K562 (cell line): ENCODE data around the gene BMPER. TPM values are rescaled to one million over a fixed set of nuclear protein-coding genes. Genes with fewer than 3 reads are reported as not detected.

Experiments used
- ATAC-seq: fragments of 200-7000 bp; cut with Tn5 transposase; 3 replicates; pipeline ENCODE4 v1.9.1; 2020; ENCODE audit warnings: moderate library complexity
- BruUV-seq: library from RNA; stranded (reverse); fragments of 400-500 nt; replicated peaks from 2 replicates; lab custom pipeline; 2021; lab: Mats Ljungman, UMichigan
- CTCF ChIA-PET: fragments of 300-600 bp; formaldehyde crosslinking; extraction: SDS; loops from one replicate; lab custom pipeline; 2021; ENCODE audit warnings: low intra/inter-chr PET ratio; lab: Yijun Ruan, JAX
- POLR2A ChIA-PET: fragments of 300-600, 350-650 bp; sonication (Branson Sonifier 250); formaldehyde crosslinking; extraction: SDS; loops from one replicate; lab custom pipeline; 2021; ENCODE audit warnings: antibody characterized with exemption, inconsistent platforms; lab: Yijun Ruan, JAX
- DNase-seq, 4 experiments: peaks; one replicate each; pipeline versions ENCODE4 v3.0.0 to v3.0.0-alpha.2; 2011 to 2018; ENCODE audit warnings: low spot score in 3 of 4, mixed read lengths in 3 of 4; ENCODE audit errors: extremely low read depth in 1 of 4
- FAIRE-seq: peaks from 2 replicates; lab custom pipeline; 2011; peaks lifted over from hg19 to GRCh38; lab: Jason Lieb, UNC
- H2AFZ ChIP-seq: 2 replicates; pipeline ENCODE4 v1.6.0; 2011; ENCODE audit warnings: low read depth, low read length, control low read depth, inconsistent platforms
- H3K27ac ChIP-seq: fragments of 200-600 bp; 3 replicates; pipeline ENCODE4 v1.8.0; 2011; ENCODE audit warnings: low read depth, mild to moderate bottlenecking, control low read depth, inconsistent platforms, low read length, moderate library complexity, mixed read lengths; ENCODE audit errors: extremely low read depth
- H3K27me3 ChIP-seq, 2 experiments: fragments of 300-600 bp in 1 of 2; 2 replicates in 1 of 2; 3 replicates in 1 of 2; pipeline versions ENCODE4 v1.6.0 to v1.8.0; 2011; ENCODE audit warnings: inconsistent platforms in 2 of 2, low read length in 2 of 2, mild to moderate bottlenecking in 1 of 2, mixed read lengths in 1 of 2, moderate library complexity in 1 of 2; ENCODE audit not compliant: control insufficient read depth in 2 of 2, insufficient read depth in 2 of 2
- H3K36me3 ChIP-seq: fragments of 300-600 bp; 3 replicates; pipeline ENCODE4 v1.8.0; 2011; ENCODE audit warnings: mild to moderate bottlenecking, low read length, inconsistent platforms; ENCODE audit not compliant: control insufficient read depth, insufficient read depth
- H3K4me1 ChIP-seq, 2 experiments: fragments of 200-600 bp in 1 of 2; replicated peaks in 1 of 2; 2 replicates in 1 of 2; 3 replicates in 1 of 2; pipeline versions ENCODE4 v1.5.1 to v1.8.0; 2011; ENCODE audit warnings: inconsistent platforms in 2 of 2, low read length in 2 of 2, mild to moderate bottlenecking in 1 of 2, mixed read lengths in 1 of 2, moderate library complexity in 1 of 2; ENCODE audit not compliant: control insufficient read depth in 2 of 2, insufficient read depth in 2 of 2
- H3K4me2 ChIP-seq: 2 replicates; pipeline ENCODE4 v1.6.1; 2011; ENCODE audit warnings: low read length, control low read depth, inconsistent platforms, mixed read lengths; ENCODE audit not compliant: insufficient read depth
- H3K4me3 ChIP-seq: fragments of 200-600 bp; sonication (generic), shearing (Covaris generic); 2 replicates; pipeline ENCODE4 v1.5.1; 2016; ENCODE audit warnings: control low read depth, inconsistent platforms
- H3K79me2 ChIP-seq: fragments of 200-600 bp; 3 replicates; pipeline ENCODE4 v1.8.0; 2011; ENCODE audit warnings: low read length, inconsistent platforms; ENCODE audit not compliant: control insufficient read depth, insufficient read depth
- H3K9ac ChIP-seq, 2 experiments: 2 replicates each; pipeline versions ENCODE4 v1.6.0 to v1.6.1; 2011; ENCODE audit warnings: low read depth in 2 of 2, low read length in 2 of 2, control low read depth in 1 of 2, inconsistent platforms in 1 of 2, mild to moderate bottlenecking in 1 of 2, mixed read lengths in 1 of 2; ENCODE audit not compliant: insufficient read depth in 1 of 2
- H3K9me1 ChIP-seq: one replicate; pipeline ENCODE4 v1.6.0; 2011; ENCODE audit warnings: inconsistent platforms, mild to moderate bottlenecking, low read length, moderate library complexity; ENCODE audit not compliant: control insufficient read depth, insufficient read depth
- H3K9me3 ChIP-seq: replicated peaks from 2 replicates; pipeline ENCODE4 v1.5.1; 2011; ENCODE audit warnings: low read depth, low read length, inconsistent platforms; ENCODE audit not compliant: control insufficient read depth, insufficient read depth
- H4K20me1 ChIP-seq: replicated peaks from 2 replicates; pipeline ENCODE4 v1.6.1; 2011; ENCODE audit warnings: low read length, inconsistent platforms, mixed read lengths; ENCODE audit not compliant: control insufficient read depth, insufficient read depth
- FOXP1 ChIP-seq: sonication (generic); formaldehyde crosslinking; IDR thresholded peaks from 2 replicates; pipeline ENCODE4 v1.8.0; 2022; ENCODE audit warnings: mild to moderate bottlenecking, missing genetic modification reagents
- NFIC ChIP-seq: fragments of 450-650 bp; IDR thresholded peaks from 2 replicates; pipeline ENCODE4 v1.6.1; 2017; ENCODE audit warnings: mild to moderate bottlenecking, inconsistent platforms
- PHB ChIP-seq: fragments of 250-450 bp; sonication (Bioruptor Pico); IDR thresholded peaks from 2 replicates; pipeline ENCODE4 v1.5.0; 2021
- ZNF311 ChIP-seq: fragments of 250-450 bp; sonication (Bioruptor Pico); IDR thresholded peaks from 2 replicates; pipeline ENCODE4 v1.4.0; 2020; ENCODE audit warnings: mild to moderate bottlenecking, moderate library complexity
- WGBS: fragments of 100-300 bp; shearing (Covaris generic); methylation state at CpG from one replicate; pipeline ENCODE4 v1.1.6; 2016; ENCODE audit warnings: low coverage, mixed read lengths; ENCODE audit not compliant: insufficient coverage; ENCODE audit errors: missing lambda C conversion rate; 5-methylcytosine and 5-hydroxymethylcytosine counted together
- in situ Hi-C: fragments of 300-500 bp; cut with MboI; formaldehyde crosslinking; loops from 4 replicates; pipeline ENCODE4 v1.15.0; 2018; ENCODE audit warnings: inconsistent platforms, mixed read lengths
- intact Hi-C: fragments of 100-400 bp; cut with micrococcal nuclease; formaldehyde crosslinking; loops from 2 replicates; pipeline ENCODE4 v1.14.2; 2022
- polyA plus RNA-seq, 8 experiments: library from polyadenylated mRNA; depleted of rRNA in 4 of 8; stranded (reverse) in 5 of 8; unstranded in 3 of 8; fragments of >200 nt; fragmentation: Nextera tagmentation in 2 of 8; fragmentation: Illumina TruSeq in 1 of 8; extraction: Ambion mirVana in 2 of 8; extraction: Trizol in 1 of 8; gene quantifications; 2 replicates each; pipeline versions ENCODE4 v1.2.1 to v1.2.3, GENCODE V29; 2011 to 2014; ENCODE audit warnings: inconsistent platforms in 1 of 8, missing spikeins in 1 of 8
- total RNA-seq, 7 experiments: library from RNA; depleted of rRNA in 6 of 7; stranded (reverse); fragments of >200 nt in 6 of 7; fragmentation: Illumina TruSeq in 2 of 7; extraction: Trizol in 2 of 7; gene quantifications; 2 replicates each; pipeline versions ENCODE4 v1.2.1 to v1.2.3, GENCODE V29; 2011 to 2021; ENCODE audit warnings: low replicate concordance in 1 of 7
- TF ChIP-seq, protein P1 (sequence below), 2 experiments: IDR thresholded peaks; 2 replicates each; pipeline ENCODE4 v1.6.1; 2012; ENCODE audit warnings: improper control_type of control experiment in 2 of 2, low read depth in 2 of 2, low read length in 2 of 2, borderline replicate concordance in 1 of 2

BMPER gene
- total and polyA plus RNA-seq, 9 of the 15 experiments (the other 6 are each of a cell fraction or from before 2014, with no cell fraction given) = not detected

DNA sequence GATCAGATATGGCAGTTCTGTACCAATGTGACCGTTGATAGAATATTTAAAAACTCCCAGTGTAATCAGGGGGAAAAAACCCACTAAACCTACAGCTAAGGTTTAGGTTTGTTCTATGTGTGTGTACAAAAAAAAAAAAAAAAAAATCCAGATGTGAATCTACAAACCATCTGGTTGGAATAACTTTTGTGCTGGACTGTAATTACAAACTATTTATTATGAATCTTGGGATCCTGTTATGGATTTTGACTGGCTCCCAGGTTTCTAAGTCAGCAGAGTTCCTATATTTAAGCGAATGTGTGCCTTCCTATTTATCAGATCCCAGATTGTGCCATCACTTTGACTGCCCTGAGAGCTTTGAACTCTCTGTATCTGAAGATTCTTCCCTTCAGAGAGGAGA is 29.1 kb downstream of the BMPER start:
- in situ Hi-C loops = loop anchor here (10.0 to 25.0 kb wide), 2 partner anchors 690 to 1147 kb away; no protein-coding TSS in a partner anchor
- no peaks in the 10 kb centered on the region for H3K36me3 ChIP-seq
- H3K27me3 ChIP-seq = no peaks in the 10 kb centered on the region
- TF ChIP-seq FOXP1 (CRISPR knock-in tag) = no peak
- no peak for TF ChIP-seq NFIC
- no peak for TF ChIP-seq PHB (CRISPR knock-in tag)
- H3K4me3 ChIP-seq = no peak overlapping the region
- no TSS peak for BruUV-seq
- DNase-seq (no peak), ATAC-seq (no peak), FAIRE-seq (no peak)
- POLR2A ChIA-PET = no interaction called here
- CTCF ChIA-PET = no interaction called here
- H2AFZ ChIP-seq = no peak overlapping the region
- H3K79me2 ChIP-seq = no peaks in the 10 kb centered on the region
- H3K27ac ChIP-seq = no peak overlapping the region
- H3K9me1 ChIP-seq = no peaks in the 10 kb centered on the region
- WGBS = 0% methylated on average over 2 of the region's 2 CpGs
- H3K9ac ChIP-seq = no peak overlapping the region
- H3K4me2 ChIP-seq = no peak overlapping the region
- H3K9me3 ChIP-seq = no peaks in the 10 kb centered on the region
- H4K20me1 ChIP-seq = no peaks in the 10 kb centered on the region
- H3K4me1 ChIP-seq = no peaks in the 10 kb centered on the region
- intact Hi-C loops = loop anchor here (5.0 kb wide), 1 partner anchor 692 kb away; no protein-coding TSS in a partner anchor

GRCh38 chr7:33936503-33936902 is 31.2 kb downstream of the BMPER start:
- Histone ChIP-seq H3K36me3 (no peaks in the 10 kb centered on the region), H3K9me1 (no peaks in the 10 kb centered on the region), H3K27ac (no peak overlapping the region), H2AFZ (no peak overlapping the region), H3K27me3 (no peaks in the 10 kb centered on the region; a peak in 1 of 5 replicates), H4K20me1 (no peaks in the 10 kb centered on the region), H3K9me3 (no peaks in the 10 kb centered on the region), H3K9ac (no peak overlapping the region), H3K79me2 (no peaks in the 10 kb centered on the region), H3K4me1 (no peaks in the 10 kb centered on the region), H3K4me2 (no peak overlapping the region), H3K4me3 (no peak overlapping the region)
- no peak for TF ChIP-seq ZNF311 (CRISPR knock-in tag)
- TF ChIP-seq, protein P1, sequence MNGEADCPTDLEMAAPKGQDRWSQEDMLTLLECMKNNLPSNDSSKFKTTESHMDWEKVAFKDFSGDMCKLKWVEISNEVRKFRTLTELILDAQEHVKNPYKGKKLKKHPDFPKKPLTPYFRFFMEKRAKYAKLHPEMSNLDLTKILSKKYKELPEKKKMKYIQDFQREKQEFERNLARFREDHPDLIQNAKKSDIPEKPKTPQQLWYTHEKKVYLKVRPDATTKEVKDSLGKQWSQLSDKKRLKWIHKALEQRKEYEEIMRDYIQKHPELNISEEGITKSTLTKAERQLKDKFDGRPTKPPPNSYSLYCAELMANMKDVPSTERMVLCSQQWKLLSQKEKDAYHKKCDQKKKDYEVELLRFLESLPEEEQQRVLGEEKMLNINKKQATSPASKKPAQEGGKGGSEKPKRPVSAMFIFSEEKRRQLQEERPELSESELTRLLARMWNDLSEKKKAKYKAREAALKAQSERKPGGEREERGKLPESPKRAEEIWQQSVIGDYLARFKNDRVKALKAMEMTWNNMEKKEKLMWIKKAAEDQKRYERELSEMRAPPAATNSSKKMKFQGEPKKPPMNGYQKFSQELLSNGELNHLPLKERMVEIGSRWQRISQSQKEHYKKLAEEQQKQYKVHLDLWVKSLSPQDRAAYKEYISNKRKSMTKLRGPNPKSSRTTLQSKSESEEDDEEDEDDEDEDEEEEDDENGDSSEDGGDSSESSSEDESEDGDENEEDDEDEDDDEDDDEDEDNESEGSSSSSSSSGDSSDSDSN (IDR thresholded peaks at IDR 0.05; ENCODE audit: borderline replicate concordance in 1 of 2, low read depth in 2 of 2, low read length in 2 of 2) = no peak
- in situ Hi-C loops (loop anchor here (10.0 to 25.0 kb wide), 2 partner anchors 692 to 1149 kb away; no protein-coding TSS in a partner anchor), intact Hi-C loops (no loop called here)
- ATAC-seq (no peak), FAIRE-seq (no peak), DNase-seq (no peak)
- ChIA-PET POLR2A (interaction anchor here (0.6 kb wide), 1 partner anchor 1732 kb away, joined by 3 read pairs; no protein-coding TSS in a partner anchor), CTCF (no interaction called here)
- BruUV-seq = no TSS peak
- 0% methylated on average over 5 of the region's 5 CpGs for WGBS
